ENCODE data around the gene NEDD4.

GRCh38 chr15:55959744-55960447 lies 33.5 kb downstream of the NEDD4 start:
- TF ChIP-seq REST (IDR thresholded peaks at IDR 0.05; ENCODE audit: low read depth) (no peak), CREB1 (IDR thresholded peaks at IDR 0.05; ENCODE audit: low read depth) (no peak), EGR1 (IDR thresholded peaks at IDR 0.05) (no peak)

Measured in Ishikawa (cell line).